LNCAP (cell line): ENCODE data around the gene ASPDH.

ENCODE experiments used
- TF ChIP-seq, protein P1 (sequence below): fragments of 450-650 bp; IDR thresholded peaks from 2 replicates; pipeline ENCODE4 v1.5.1; 2017; ENCODE audit warnings: mild to moderate bottlenecking

The ASPDH gene

GRCh38 chr19:50513746-50514345 lies at the start of gene ASPDH:
Gene ASPDH, minus strand, starts transcription at chr19:50513913. Its CDS starts 90 bp downstream, at chr19:50513823.
- TF ChIP-seq, protein P1, sequence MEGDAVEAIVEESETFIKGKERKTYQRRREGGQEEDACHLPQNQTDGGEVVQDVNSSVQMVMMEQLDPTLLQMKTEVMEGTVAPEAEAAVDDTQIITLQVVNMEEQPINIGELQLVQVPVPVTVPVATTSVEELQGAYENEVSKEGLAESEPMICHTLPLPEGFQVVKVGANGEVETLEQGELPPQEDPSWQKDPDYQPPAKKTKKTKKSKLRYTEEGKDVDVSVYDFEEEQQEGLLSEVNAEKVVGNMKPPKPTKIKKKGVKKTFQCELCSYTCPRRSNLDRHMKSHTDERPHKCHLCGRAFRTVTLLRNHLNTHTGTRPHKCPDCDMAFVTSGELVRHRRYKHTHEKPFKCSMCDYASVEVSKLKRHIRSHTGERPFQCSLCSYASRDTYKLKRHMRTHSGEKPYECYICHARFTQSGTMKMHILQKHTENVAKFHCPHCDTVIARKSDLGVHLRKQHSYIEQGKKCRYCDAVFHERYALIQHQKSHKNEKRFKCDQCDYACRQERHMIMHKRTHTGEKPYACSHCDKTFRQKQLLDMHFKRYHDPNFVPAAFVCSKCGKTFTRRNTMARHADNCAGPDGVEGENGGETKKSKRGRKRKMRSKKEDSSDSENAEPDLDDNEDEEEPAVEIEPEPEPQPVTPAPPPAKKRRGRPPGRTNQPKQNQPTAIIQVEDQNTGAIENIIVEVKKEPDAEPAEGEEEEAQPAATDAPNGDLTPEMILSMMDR: no peak

DNA sequence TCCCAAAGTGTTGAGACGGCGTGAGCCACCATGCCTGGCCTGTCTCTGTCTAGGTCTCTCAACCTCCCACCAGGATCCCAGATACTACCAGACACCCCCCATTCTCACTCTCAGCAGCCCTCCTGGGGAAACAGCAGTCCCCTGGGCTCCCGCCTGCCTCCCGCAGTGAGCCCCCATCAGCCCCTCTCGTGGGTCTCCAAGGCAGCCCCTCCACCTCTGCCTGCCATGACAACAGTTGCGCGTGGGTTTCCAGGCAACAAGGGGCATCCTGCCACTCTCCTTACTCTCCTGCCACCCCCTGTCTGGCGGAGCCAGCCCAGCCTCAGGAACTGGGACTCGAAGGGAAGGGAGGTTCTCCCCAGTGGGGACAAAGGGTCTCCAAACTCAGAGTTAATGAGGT lies 49.3 kb upstream of the ASPDH start:
- TF ChIP-seq, protein P1: no peak

GRCh38 chr19:50562329-50562728 lies 48.6 kb upstream of the ASPDH start:
- TF ChIP-seq, protein P1: no peak

GRCh38 chr19:50559636-50560035 lies 45.9 kb upstream of the ASPDH start:
- TF ChIP-seq, protein P1: no peak

DNA sequence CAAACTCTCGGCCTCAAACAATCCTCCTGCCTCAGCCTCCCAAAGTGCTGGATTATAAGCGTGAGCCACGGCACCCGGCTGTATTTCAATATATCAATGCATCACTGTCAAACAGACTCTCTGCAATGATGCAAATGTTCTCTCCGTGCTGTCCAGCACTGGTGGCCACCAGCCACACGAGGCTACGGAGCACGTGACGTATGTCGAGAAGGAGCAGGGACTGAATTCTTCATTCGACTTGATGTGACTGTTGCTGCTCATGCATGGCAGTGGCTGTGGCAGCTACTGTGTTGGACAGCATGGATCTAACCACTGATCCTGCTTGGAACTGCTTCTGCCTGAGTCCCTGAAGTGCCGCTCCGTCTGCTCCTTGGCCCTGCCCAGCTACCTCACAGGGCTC lies 44.7 kb upstream of the ASPDH start:
- TF ChIP-seq, protein P1: no peak

DNA sequence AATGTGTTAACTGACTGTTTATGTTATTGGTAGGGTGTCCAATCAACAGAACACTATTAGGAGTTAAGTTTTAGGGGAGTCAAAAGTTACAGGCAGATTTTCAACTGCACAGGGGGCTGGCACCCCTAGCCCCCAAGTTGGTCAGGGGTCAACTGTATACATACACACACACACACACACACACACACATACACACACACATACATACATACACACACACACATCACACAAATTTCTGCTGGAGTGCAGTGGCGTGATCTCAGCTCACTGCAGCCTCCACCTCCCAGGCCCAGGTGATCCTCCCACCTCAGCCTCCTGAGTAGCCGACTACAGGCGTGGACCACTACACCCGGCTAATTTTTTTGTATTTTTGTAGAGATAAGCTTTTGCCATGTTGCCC lies 44.3 kb upstream of the ASPDH start:
- TF ChIP-seq, protein P1: no peak

- TF ChIP-seq, protein P1: no peak
These were observed 43.4 kb upstream of the ASPDH start for GRCh38 chr19:50557009-50557613.
